ENCODE results near the gene SYNPO2.

DNA sequence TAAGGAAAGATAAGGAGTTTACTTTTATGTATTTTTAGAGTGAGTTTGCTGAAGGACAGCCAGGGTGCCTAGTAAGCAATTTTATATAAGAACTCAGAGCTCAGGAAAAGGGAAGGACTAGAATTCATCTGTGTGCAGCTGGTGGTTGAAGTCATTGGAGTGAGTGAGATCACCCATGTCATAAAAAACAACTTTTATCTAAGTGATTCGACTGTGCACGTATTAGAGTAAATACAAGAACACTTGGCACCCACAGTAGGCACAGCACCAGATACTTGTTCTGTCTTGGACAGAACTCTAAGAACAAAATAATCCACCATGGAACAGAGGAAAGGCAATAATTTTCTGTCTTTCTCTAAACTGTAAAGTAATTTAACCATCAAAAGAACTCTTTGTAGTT is 31.6 kb downstream of the SYNPO2 start:
- TF ChIP-seq, protein P1, sequence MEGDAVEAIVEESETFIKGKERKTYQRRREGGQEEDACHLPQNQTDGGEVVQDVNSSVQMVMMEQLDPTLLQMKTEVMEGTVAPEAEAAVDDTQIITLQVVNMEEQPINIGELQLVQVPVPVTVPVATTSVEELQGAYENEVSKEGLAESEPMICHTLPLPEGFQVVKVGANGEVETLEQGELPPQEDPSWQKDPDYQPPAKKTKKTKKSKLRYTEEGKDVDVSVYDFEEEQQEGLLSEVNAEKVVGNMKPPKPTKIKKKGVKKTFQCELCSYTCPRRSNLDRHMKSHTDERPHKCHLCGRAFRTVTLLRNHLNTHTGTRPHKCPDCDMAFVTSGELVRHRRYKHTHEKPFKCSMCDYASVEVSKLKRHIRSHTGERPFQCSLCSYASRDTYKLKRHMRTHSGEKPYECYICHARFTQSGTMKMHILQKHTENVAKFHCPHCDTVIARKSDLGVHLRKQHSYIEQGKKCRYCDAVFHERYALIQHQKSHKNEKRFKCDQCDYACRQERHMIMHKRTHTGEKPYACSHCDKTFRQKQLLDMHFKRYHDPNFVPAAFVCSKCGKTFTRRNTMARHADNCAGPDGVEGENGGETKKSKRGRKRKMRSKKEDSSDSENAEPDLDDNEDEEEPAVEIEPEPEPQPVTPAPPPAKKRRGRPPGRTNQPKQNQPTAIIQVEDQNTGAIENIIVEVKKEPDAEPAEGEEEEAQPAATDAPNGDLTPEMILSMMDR (IDR thresholded peaks at IDR 0.05; ENCODE audit: borderline replicate concordance, extremely low read depth, low read length, poor library complexity, severe bottlenecking), result no peak
- no peak for TF ChIP-seq EZH2 (IDR thresholded peaks at IDR 0.05; ENCODE audit: borderline replicate concordance, low read depth, low read length, severe bottlenecking)

Data from DND-41 (cell line).